Measurements from ENCODE around the gene BCLAF1.

- TF ChIP-seq CTCF (IDR thresholded peaks at IDR 0.05) (no peak), POLR2A (IDR thresholded peaks at IDR 0.05) (no peak)
These were observed 33.9 kb upstream of the BCLAF1 start for GRCh38 chr6:136323431-136324112.
